Activated gamma-delta T cell (primary cell): Measurements from ENCODE around the gene ACAT2.
"Not testable (repeated sequence)": the region's sequence is repeated elsewhere in the genome, so short reads cannot be mapped to it uniquely, and the experiment has no call there.

Experiments
- DNase-seq: peaks from one replicate; lab custom pipeline; 2025; lab: John Stamatoyannopoulos, UW
- total RNA-seq, 2 donors: gene quantifications; one replicate each; lab custom pipeline; 2026; lab: John Stamatoyannopoulos, UW

The ACAT2 gene
- 49.5 to 53.8 reads per million in 2 donors for total RNA-seq

GRCh38 chr6:159761873-159762680 lies at the start of gene ACAT2:
Gene ACAT2, plus strand, starts transcription at chr6:159762045. Its CDS starts 43 bp downstream, at chr6:159762088.
- DNase-seq = peak; percentile 92

GRCh38 chr6:159712389-159712788 lies 49.5 kb upstream of the ACAT2 start:
- DNase-seq = not testable (repeated sequence)

GRCh38 chr6:159713984-159714383 lies 47.9 kb upstream of the ACAT2 start:
- DNase-seq = no peak

- DNase-seq = no peak
Measured at GRCh38 chr6:159714404-159714803, 47.4 kb upstream of the ACAT2 start.

- no peak for DNase-seq
Measured at GRCh38 chr6:159715166-159715565, 46.7 kb upstream of the ACAT2 start.

GRCh38 chr6:159715605-159716004 lies 46.2 kb upstream of the ACAT2 start:
- DNase-seq = no peak

GRCh38 chr6:159716247-159717096 lies 45.4 kb upstream of the ACAT2 start:
- DNase-seq = no peak

GRCh38 chr6:159718634-159719033 lies 43.2 kb upstream of the ACAT2 start:
- no peak for DNase-seq

- DNase-seq = no peak
Measured at GRCh38 chr6:159719287-159719686, 42.6 kb upstream of the ACAT2 start.

- DNase-seq = no peak
Measured at GRCh38 chr6:159720708-159721107, 41.1 kb upstream of the ACAT2 start.

GRCh38 chr6:159721981-159722380 lies 39.9 kb upstream of the ACAT2 start:
- not testable (repeated sequence) for DNase-seq

- no peak for DNase-seq
Measured at GRCh38 chr6:159722655-159723054, 39.2 kb upstream of the ACAT2 start.

- no peak for DNase-seq
Measured at GRCh38 chr6:159723259-159723658, 38.6 kb upstream of the ACAT2 start.

GRCh38 chr6:159724778-159725177 lies 37.1 kb upstream of the ACAT2 start:
- no peak for DNase-seq

- not testable (repeated sequence) for DNase-seq
Measured at GRCh38 chr6:159725208-159725607, 36.6 kb upstream of the ACAT2 start.

- no peak for DNase-seq
Measured at GRCh38 chr6:159726255-159726917, 35.5 kb upstream of the ACAT2 start.

GRCh38 chr6:159726918-159727716 lies 34.7 kb upstream of the ACAT2 start, which contains the start of gene WTAP:
Gene WTAP, plus strand, starts transcription at chr6:159727506. Its CDS starts 8,760 bp downstream, at chr6:159736266.
- peak; percentile 96 for DNase-seq

GRCh38 chr6:159727717-159728445 lies 34.0 kb upstream of the ACAT2 start:
- DNase-seq = no peak

GRCh38 chr6:159728531-159728964 lies 33.3 kb upstream of the ACAT2 start:
- DNase-seq = no peak

GRCh38 chr6:159729598-159730331 lies 32.1 kb upstream of the ACAT2 start:
- DNase-seq = no peak
